Hematopoietic multipotent progenitor cell treated with erythropoietin and hydrocortisone succinate and interleukin-3 and kit ligand, for 15 days (in vitro differentiated cells): ENCODE results near the gene CKMT2.
"Not testable (repeated sequence)": the region's sequence is repeated elsewhere in the genome, so short reads cannot be mapped to it uniquely, and the experiment has no call there.

Experiments used
- DNase-seq: peaks from one replicate; pipeline ENCODE4 v3.0.0-alpha.2; 2015; ENCODE audit warnings: low spot score

The CKMT2 gene

GRCh38 chr5:81251922-81252321, 18.8 kb downstream of the CKMT2 start:
- DNase-seq = no peak

- no peak for DNase-seq
Observed at GRCh38 chr5:81252904-81253303, 19.8 kb downstream of the CKMT2 start.

- no peak for DNase-seq
Observed at GRCh38 chr5:81253875-81254274, 20.8 kb downstream of the CKMT2 start.

GRCh38 chr5:81254886-81255559, 21.9 kb downstream of the CKMT2 start:
- no peak for DNase-seq

- no peak for DNase-seq
Observed at GRCh38 chr5:81256766-81257165, 23.6 kb downstream of the CKMT2 start.

GRCh38 chr5:81262796-81263195, 29.7 kb downstream of the CKMT2 start:
- DNase-seq = not testable (repeated sequence)

- DNase-seq = no peak
Observed at GRCh38 chr5:81265101-81265500, 32.0 kb downstream of the CKMT2 start.

- no peak for DNase-seq
Observed at GRCh38 chr5:81268521-81269196, 35.5 kb downstream of the CKMT2 start.

- no peak for DNase-seq
Observed at GRCh38 chr5:81269751-81270393, 36.8 kb downstream of the CKMT2 start.

- DNase-seq = not testable (repeated sequence)
Observed at GRCh38 chr5:81270394-81271027, 37.4 kb downstream of the CKMT2 start.

GRCh38 chr5:81283976-81284375, 50.9 kb downstream of the CKMT2 start:
- no peak for DNase-seq

- no peak for DNase-seq
Observed at GRCh38 chr5:81286059-81286617, 53.0 kb downstream of the CKMT2 start.

GRCh38 chr5:81288021-81288433, 54.9 kb downstream of the CKMT2 start:
- no peak for DNase-seq

GRCh38 chr5:81290146-81290545, 57.0 kb downstream of the CKMT2 start:
- no peak for DNase-seq

- no peak for DNase-seq
Observed at GRCh38 chr5:81292130-81292529, 59.0 kb downstream of the CKMT2 start.

- not testable (repeated sequence) for DNase-seq
Observed at GRCh38 chr5:81294021-81294420, 60.9 kb downstream of the CKMT2 start.

- DNase-seq = no peak
Observed at GRCh38 chr5:81297531-81297930, 64.4 kb downstream of the CKMT2 start.

- no peak for DNase-seq
Observed at GRCh38 chr5:81300921-81301270, 67.8 kb downstream of the CKMT2 start.

- DNase-seq = peak; percentile 93
Observed at GRCh38 chr5:81301271-81302015, 68.3 kb downstream of the CKMT2 start, which contains the start of gene ZCCHC9. TSS of gene ZCCHC9 (plus strand) at chr5:81301587. CDS start at chr5:81304758, 3,171 bp downstream.

GRCh38 chr5:81302596-81302995, 69.5 kb downstream of the CKMT2 start:
- DNase-seq = no peak

GRCh38 chr5:81303563-81303962, 70.4 kb downstream of the CKMT2 start:
- no peak for DNase-seq

GRCh38 chr5:81305785-81306184, 72.7 kb downstream of the CKMT2 start:
- DNase-seq = no peak
